Fibroblast of lung (primary cell): Measurements from ENCODE around the gene KIF21B. TPM values are rescaled to one million over a fixed set of nuclear protein-coding genes. Genes with fewer than 3 reads are reported as not detected.

Experiments used
- DNase-seq, 2 donors: peaks; one replicate each; pipeline versions ENCODE4 v3.0.0 to v3.0.0-alpha.2; 2010; ENCODE audit warnings: low read depth in 2 of 2
- H2AFZ ChIP-seq: 2 replicates; pipeline ENCODE4 v1.5.1; 2012; ENCODE audit warnings: low read length, control low read depth, inconsistent platforms
- H3K27ac ChIP-seq: 2 replicates; pipeline ENCODE4 v1.5.1; 2011; ENCODE audit warnings: low read length, control low read depth; ENCODE audit not compliant: insufficient read depth
- H3K27me3 ChIP-seq: 2 replicates; pipeline ENCODE4 v1.5.1; 2011; ENCODE audit warnings: mild to moderate bottlenecking, low read length; ENCODE audit not compliant: control insufficient read depth, insufficient read depth
- H3K36me3 ChIP-seq: 2 replicates; pipeline ENCODE4 v1.5.1; 2011; ENCODE audit warnings: low read length; ENCODE audit not compliant: control insufficient read depth, insufficient read depth
- H3K4me1 ChIP-seq: 2 replicates; pipeline ENCODE4 v1.5.1; 2011; ENCODE audit warnings: low read length; ENCODE audit not compliant: control insufficient read depth, insufficient read depth; ENCODE audit errors: extremely low read depth
- H3K4me2 ChIP-seq: 2 replicates; pipeline ENCODE4 v1.5.1; 2011; ENCODE audit warnings: low read length, control low read depth; ENCODE audit not compliant: insufficient read depth; ENCODE audit errors: extremely low read depth
- H3K4me3 ChIP-seq, 4 experiments: fragments of 200-600 bp in 1 of 4; sonication (generic) in 1 of 4; replicated peaks in 1 of 4; 2 replicates each; pipeline ENCODE4 v1.5.1; 2011 to 2016; ENCODE audit warnings: low read length in 4 of 4, low read depth in 3 of 4, mild to moderate bottlenecking in 3 of 4, control low read depth in 2 of 4, inconsistent platforms in 1 of 4, mixed read lengths in 1 of 4; ENCODE audit not compliant: insufficient read depth in 1 of 4; ENCODE audit errors: control extremely low read depth in 1 of 4
- H3K79me2 ChIP-seq: 2 replicates; pipeline ENCODE4 v1.5.1; 2012; ENCODE audit warnings: mild to moderate bottlenecking, low read length, inconsistent platforms; ENCODE audit not compliant: control insufficient read depth, insufficient read depth
- H3K9ac ChIP-seq: 2 replicates; pipeline ENCODE4 v1.5.1; 2011; ENCODE audit warnings: mild to moderate bottlenecking, low read length, control low read depth; ENCODE audit not compliant: insufficient read depth
- H3K9me3 ChIP-seq: 2 replicates; pipeline ENCODE4 v1.5.1; 2012; ENCODE audit warnings: low read depth, low read length; ENCODE audit not compliant: control insufficient read depth, insufficient read depth
- H4K20me1 ChIP-seq: 2 replicates; pipeline ENCODE4 v1.5.1; 2011; ENCODE audit warnings: low read length; ENCODE audit not compliant: control insufficient read depth, insufficient read depth; ENCODE audit errors: extremely low read depth
- EZH2 ChIP-seq: IDR thresholded peaks from 2 replicates; pipeline ENCODE4 v1.5.1; 2012; ENCODE audit warnings: low read length, control low read depth, mild to moderate bottlenecking; ENCODE audit errors: missing control alignments
- polyA plus RNA-seq, 2 donors: library from polyadenylated mRNA; depleted of rRNA in 1 of 2; stranded (reverse) in 1 of 2; unstranded in 1 of 2; fragments of >200 nt; gene quantifications; 2 replicates each; pipeline ENCODE4 v1.2.1, GENCODE V29; 2011 to 2012; ENCODE audit warnings: missing spikeins in 1 of 2
- total RNA-seq: library from RNA; depleted of rRNA; stranded (reverse); fragments of >200 nt; gene quantifications from 2 replicates; pipeline ENCODE4 v1.2.1, GENCODE V29; 2014
- TF ChIP-seq, protein P1 (sequence below), 2 donors: IDR thresholded peaks in 1 of 2; conservative IDR thresholded peaks in 1 of 2; 1 replicate in 1 of 2; 2 replicates in 1 of 2; pipeline ENCODE4 v1.5.1; 2011 to 2012; ENCODE audit warnings: low read length in 2 of 2, control low read depth in 1 of 2, inconsistent platforms in 1 of 2, low read depth in 1 of 2, mild to moderate bottlenecking in 1 of 2

Gene KIF21B
- total and polyA plus RNA-seq, 2 donors (not counting 1 experiment from before 2014, with no cell fraction given) = under 0.01 to 0.08 TPM

- Histone ChIP-seq H3K4me1 (no peaks in the 10 kb centered on the region), H3K36me3 (no peaks in the 10 kb centered on the region), H3K27ac (no peak overlapping the region), H3K9ac (no peak overlapping the region), H3K27me3 (peaks cover 8% of the 10 kb centered on the region), H3K9me3 (no peaks in the 10 kb centered on the region), H2AFZ (no peak overlapping the region), H3K4me3 (no peak overlapping the region), H3K4me2 (no peak overlapping the region), H4K20me1 (no peaks in the 10 kb centered on the region), H3K79me2 (no peaks in the 10 kb centered on the region)
- no peak for DNase-seq
- TF ChIP-seq, protein P1, sequence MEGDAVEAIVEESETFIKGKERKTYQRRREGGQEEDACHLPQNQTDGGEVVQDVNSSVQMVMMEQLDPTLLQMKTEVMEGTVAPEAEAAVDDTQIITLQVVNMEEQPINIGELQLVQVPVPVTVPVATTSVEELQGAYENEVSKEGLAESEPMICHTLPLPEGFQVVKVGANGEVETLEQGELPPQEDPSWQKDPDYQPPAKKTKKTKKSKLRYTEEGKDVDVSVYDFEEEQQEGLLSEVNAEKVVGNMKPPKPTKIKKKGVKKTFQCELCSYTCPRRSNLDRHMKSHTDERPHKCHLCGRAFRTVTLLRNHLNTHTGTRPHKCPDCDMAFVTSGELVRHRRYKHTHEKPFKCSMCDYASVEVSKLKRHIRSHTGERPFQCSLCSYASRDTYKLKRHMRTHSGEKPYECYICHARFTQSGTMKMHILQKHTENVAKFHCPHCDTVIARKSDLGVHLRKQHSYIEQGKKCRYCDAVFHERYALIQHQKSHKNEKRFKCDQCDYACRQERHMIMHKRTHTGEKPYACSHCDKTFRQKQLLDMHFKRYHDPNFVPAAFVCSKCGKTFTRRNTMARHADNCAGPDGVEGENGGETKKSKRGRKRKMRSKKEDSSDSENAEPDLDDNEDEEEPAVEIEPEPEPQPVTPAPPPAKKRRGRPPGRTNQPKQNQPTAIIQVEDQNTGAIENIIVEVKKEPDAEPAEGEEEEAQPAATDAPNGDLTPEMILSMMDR (conservative IDR thresholded peaks at IDR 0.05 in 1 of 2, IDR thresholded peaks at IDR 0.05 in 1 of 2; ENCODE audit: low read depth in 1 of 2, low read length in 2 of 2) = no peak
- no peak for TF ChIP-seq EZH2
Observed at GRCh38 chr1:201063145-201063544, 39.6 kb upstream of the KIF21B start.

DNA sequence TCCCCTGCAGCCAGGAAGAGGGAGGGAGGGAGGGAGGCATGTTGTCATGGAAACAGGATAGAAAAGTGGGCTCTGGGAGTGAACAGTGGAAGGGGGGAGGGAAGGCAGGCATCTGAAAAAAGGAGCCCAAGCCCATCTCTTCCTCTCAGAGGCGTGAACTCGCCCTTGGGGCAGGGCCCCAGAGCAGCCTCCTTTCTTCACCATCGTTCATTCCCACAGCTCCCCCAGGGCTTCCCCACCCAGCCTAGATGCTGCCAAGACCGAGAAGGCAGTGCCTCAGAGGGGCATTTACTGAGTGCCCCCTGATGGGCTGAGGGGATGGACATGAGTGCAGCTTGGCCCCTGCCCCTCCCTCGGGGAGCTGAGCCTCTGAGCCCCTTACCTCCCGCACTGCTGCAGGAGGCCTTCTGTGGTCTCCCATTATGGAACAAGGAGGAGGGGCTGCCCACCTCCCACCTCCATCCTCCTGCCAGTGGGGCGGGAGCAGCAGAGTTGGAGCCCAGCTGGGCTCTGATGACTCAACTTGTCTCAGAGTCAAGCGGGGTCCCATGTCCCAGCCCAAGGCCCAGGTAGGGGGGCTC, 39.1 kb upstream of the KIF21B start:
- no peaks in the 10 kb centered on the region for H4K20me1 ChIP-seq
- H3K9ac ChIP-seq = no peak overlapping the region
- no peak overlapping the region for H3K4me2 ChIP-seq
- no peak overlapping the region for H3K4me3 ChIP-seq
- no peak for DNase-seq
- H2AFZ ChIP-seq = no peak overlapping the region
- H3K4me1 ChIP-seq = no peaks in the 10 kb centered on the region
- H3K9me3 ChIP-seq = no peaks in the 10 kb centered on the region
- TF ChIP-seq EZH2 = no peak
- TF ChIP-seq, protein P1 (conservative IDR thresholded peaks at IDR 0.05 in 1 of 2, IDR thresholded peaks at IDR 0.05 in 1 of 2; ENCODE audit: low read depth in 1 of 2, low read length in 2 of 2) = no peak
- no peaks in the 10 kb centered on the region for H3K36me3 ChIP-seq
- no peak overlapping the region for H3K27ac ChIP-seq
- H3K27me3 ChIP-seq = peaks cover 3% of the 10 kb centered on the region
- no peaks in the 10 kb centered on the region for H3K79me2 ChIP-seq

DNA sequence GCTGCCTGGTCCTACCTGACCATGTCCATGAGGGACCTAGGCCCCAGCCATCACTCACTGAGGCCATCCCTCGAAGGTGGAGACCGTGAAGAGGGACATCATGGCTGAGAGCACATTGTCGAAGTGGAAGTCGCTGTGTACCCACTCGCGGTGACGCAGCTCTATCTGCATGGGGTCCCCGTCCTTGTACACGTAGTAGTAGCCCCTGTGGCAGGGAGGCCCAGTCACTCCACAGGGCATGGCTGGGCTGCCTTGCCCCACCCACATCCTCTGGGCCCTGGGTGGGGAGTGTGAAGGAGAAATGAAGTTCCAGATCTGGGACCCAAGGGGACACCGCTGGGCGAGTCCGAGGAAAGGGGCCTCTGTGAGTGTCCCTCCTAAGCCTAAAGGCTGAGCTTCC, 38.4 kb upstream of the KIF21B start:
- Histone ChIP-seq H3K4me1 (no peaks in the 10 kb centered on the region), H4K20me1 (no peaks in the 10 kb centered on the region), H3K9me3 (no peaks in the 10 kb centered on the region), H3K9ac (no peak overlapping the region), H3K36me3 (no peaks in the 10 kb centered on the region), H3K4me2 (no peak overlapping the region), H3K4me3 (no peak overlapping the region), H3K27me3 (no peaks in the 10 kb centered on the region), H3K79me2 (no peaks in the 10 kb centered on the region), H3K27ac (no peak overlapping the region), H2AFZ (no peak overlapping the region)
- no peak for DNase-seq
- TF ChIP-seq EZH2 = no peak
- TF ChIP-seq, protein P1 (conservative IDR thresholded peaks at IDR 0.05 in 1 of 2, IDR thresholded peaks at IDR 0.05 in 1 of 2; ENCODE audit: low read depth in 1 of 2, low read length in 2 of 2) = no peak
